CD4-positive, alpha-beta T cell (primary cell): ENCODE data around the gene NISCH. TPM values are rescaled to one million over a fixed set of nuclear protein-coding genes. Genes with fewer than 3 reads are reported as not detected.

Source experiments
- ATAC-seq: fragments of 200-7000 bp; cut with Tn5 transposase; one replicate; pipeline ENCODE4 v1.10.0; 2022; ENCODE audit warnings: mild to moderate bottlenecking; ENCODE audit not compliant: poor library complexity
- CTCF ChIA-PET: fragments of 350-600 bp; sonication (Branson Sonifier 250); formaldehyde crosslinking; loops from one replicate; lab custom pipeline; 2021; ENCODE audit warnings: antibody characterized with exemption, inconsistent platforms; lab: Charles Lee
- POLR2A ChIA-PET: fragments of 350-600 bp; sonication (Branson Sonifier 250); formaldehyde crosslinking; loops from one replicate; lab custom pipeline; 2021; ENCODE audit warnings: antibody characterized with exemption, inconsistent platforms; lab: Charles Lee
- DNase-seq, 14 experiments: peaks; one replicate each; pipeline ENCODE4 v3.0.0-alpha.2; 2013 to 2020; ENCODE audit warnings: mixed read lengths in 2 of 14
- H3K27ac ChIP-seq, 2 donors: one replicate each; pipeline versions ENCODE4 v1.5.1 to v1.7.0; 2013; ENCODE audit warnings: low read length in 2 of 2, low read depth in 1 of 2, mild to moderate bottlenecking in 1 of 2
- H3K27me3 ChIP-seq, 2 experiments: 1 replicate in 1 of 2; 2 replicates in 1 of 2; pipeline versions ENCODE4 v1.6.1 to v1.7.0; 2013; ENCODE audit warnings: low read length in 2 of 2, control low read depth in 1 of 2, mild to moderate bottlenecking in 1 of 2, moderate library complexity in 1 of 2; ENCODE audit not compliant: insufficient read depth in 2 of 2, control insufficient read depth in 1 of 2
- H3K36me3 ChIP-seq: one replicate; pipeline ENCODE4 v1.6.1; 2013; ENCODE audit warnings: low read length, control low read depth; ENCODE audit not compliant: insufficient read depth
- H3K4me1 ChIP-seq: one replicate; pipeline ENCODE4 v1.6.1; 2013; ENCODE audit warnings: low read length, control low read depth; ENCODE audit not compliant: insufficient read depth
- H3K4me3 ChIP-seq: one replicate; pipeline ENCODE4 v1.5.1; 2013; ENCODE audit warnings: mild to moderate bottlenecking, low read length, moderate library complexity
- H3K9me3 ChIP-seq, 2 experiments: 1 replicate in 1 of 2; 2 replicates in 1 of 2; pipeline versions ENCODE4 v1.6.1 to v1.7.0; 2013; ENCODE audit warnings: low read length in 2 of 2, mild to moderate bottlenecking in 2 of 2, control low read depth in 1 of 2, moderate library complexity in 1 of 2; ENCODE audit not compliant: control insufficient read depth in 1 of 2, insufficient read depth in 1 of 2
- H3K27ac Mint-ChIP-seq: one replicate; pipeline ENCODE4 v1.8.0; 2020; ENCODE audit warnings: mixed read lengths
- H3K27me3 Mint-ChIP-seq: one replicate; pipeline ENCODE4 v1.8.0; 2021; ENCODE audit warnings: mixed read lengths
- H3K36me3 Mint-ChIP-seq: one replicate; pipeline ENCODE4 v1.8.0; 2021; ENCODE audit warnings: low read depth, mixed read lengths
- H3K4me1 Mint-ChIP-seq: one replicate; pipeline ENCODE4 v1.8.0; 2021; ENCODE audit warnings: low read depth, mixed read lengths
- H3K4me3 Mint-ChIP-seq: one replicate; pipeline ENCODE4 v1.8.0; 2020; ENCODE audit warnings: mild to moderate bottlenecking, mixed read lengths
- H3K9me3 Mint-ChIP-seq: one replicate; pipeline ENCODE4 v1.8.0; 2020; ENCODE audit warnings: mixed read lengths
- intact Hi-C, 2 experiments: fragments of 100-400 bp; cut with DNase I in 1 of 2; cut with micrococcal nuclease in 1 of 2; formaldehyde crosslinking; loops; one replicate each; pipeline versions ENCODE4 v1.15.1 to v1.9.0; 2023 to 2025; cut with DNase I, micrococcal nuclease
- total RNA-seq, 174 experiments: library from RNA in 2 of 174; stranded (reverse) in 2 of 174; gene quantifications; one replicate each; pipeline ENCODE4 v1.2.3 and lab custom pipeline; 2021 to 2026
- TF ChIP-seq, protein P1 (sequence below): fragments of 200-600 bp; IDR thresholded peaks from one replicate; pipeline ENCODE4 v1.8.0; 2022; ENCODE audit warnings: antibody characterized with exemption, mild to moderate bottlenecking

The NISCH gene
- total RNA-seq, 2 experiments from 2014 or later, result 160 to 163 TPM

- Histone ChIP-seq H3K27me3 (no peaks in the 10 kb centered on the region), H3K4me1 (no peaks in the 10 kb centered on the region), H3K36me3 (peaks cover 76% of the 10 kb centered on the region), H3K4me3 (no peak overlapping the region), H3K27ac (no peak overlapping the region), H3K9me3 (no peaks in the 10 kb centered on the region)
- ChIA-PET CTCF (no interaction called here), POLR2A (no interaction called here)
- Mint-ChIP-seq H3K9me3 (no peaks in the 10 kb centered on the region), H3K27me3 (no peaks in the 10 kb centered on the region), H3K27ac (no peak overlapping the region), H3K4me3 (no peak overlapping the region), H3K36me3 (peaks cover 80% of the 10 kb centered on the region), H3K4me1 (peaks cover 5% of the 10 kb centered on the region)
- intact Hi-C loops, result loop anchor here in 1 of 2 experiments (5.0 kb wide), 1 partner anchor 599 kb away; no protein-coding TSS in a partner anchor
- ATAC-seq, result no peak
- TF ChIP-seq, protein P1, sequence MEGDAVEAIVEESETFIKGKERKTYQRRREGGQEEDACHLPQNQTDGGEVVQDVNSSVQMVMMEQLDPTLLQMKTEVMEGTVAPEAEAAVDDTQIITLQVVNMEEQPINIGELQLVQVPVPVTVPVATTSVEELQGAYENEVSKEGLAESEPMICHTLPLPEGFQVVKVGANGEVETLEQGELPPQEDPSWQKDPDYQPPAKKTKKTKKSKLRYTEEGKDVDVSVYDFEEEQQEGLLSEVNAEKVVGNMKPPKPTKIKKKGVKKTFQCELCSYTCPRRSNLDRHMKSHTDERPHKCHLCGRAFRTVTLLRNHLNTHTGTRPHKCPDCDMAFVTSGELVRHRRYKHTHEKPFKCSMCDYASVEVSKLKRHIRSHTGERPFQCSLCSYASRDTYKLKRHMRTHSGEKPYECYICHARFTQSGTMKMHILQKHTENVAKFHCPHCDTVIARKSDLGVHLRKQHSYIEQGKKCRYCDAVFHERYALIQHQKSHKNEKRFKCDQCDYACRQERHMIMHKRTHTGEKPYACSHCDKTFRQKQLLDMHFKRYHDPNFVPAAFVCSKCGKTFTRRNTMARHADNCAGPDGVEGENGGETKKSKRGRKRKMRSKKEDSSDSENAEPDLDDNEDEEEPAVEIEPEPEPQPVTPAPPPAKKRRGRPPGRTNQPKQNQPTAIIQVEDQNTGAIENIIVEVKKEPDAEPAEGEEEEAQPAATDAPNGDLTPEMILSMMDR, result no peak
- DNase-seq, result no peak
Observed at GRCh38 chr3:52473026-52473425, 17.6 kb downstream of the NISCH start.

DNA sequence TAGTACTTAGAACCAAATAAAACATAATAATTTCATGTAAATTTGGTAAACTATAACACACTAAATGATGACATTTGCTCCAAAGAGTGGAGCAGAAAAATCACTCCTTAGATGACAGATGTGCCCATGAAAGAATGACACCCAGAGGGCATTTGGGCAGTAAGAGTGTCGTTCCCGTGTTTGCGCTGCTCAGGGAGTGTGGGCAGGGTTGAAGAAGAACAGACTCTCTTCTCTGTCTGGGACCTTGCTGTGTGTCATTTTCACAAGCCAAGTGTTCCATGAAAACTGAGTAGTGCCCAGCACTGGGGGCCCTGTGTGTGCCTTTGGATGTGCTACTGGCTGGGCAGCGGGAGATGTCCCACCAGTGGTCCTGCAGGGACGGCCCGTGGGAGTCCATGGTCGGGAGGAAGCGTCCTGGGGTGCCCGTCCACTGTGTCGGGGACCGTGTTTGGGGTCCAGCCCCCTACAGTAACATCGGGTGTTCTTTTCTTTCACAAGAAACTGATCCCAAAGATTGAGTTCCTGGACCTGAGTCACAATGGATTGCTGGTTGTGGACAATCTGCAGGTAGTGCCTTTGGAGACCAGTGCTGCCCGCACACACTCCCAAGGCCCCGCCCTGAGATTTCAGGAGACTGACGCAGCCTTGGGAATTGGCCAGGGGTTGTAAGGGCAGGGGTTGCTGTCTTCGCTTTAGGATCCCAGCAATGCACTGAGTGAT lies 21.8 kb downstream of the NISCH start:
- CTCF ChIA-PET, result no interaction called here
- ATAC-seq, result no peak
- Histone ChIP-seq H3K27ac (no peak overlapping the region), H3K36me3 (peaks cover 84% of the 10 kb centered on the region), H3K4me1 (no peaks in the 10 kb centered on the region), H3K4me3 (no peak overlapping the region), H3K9me3 (no peaks in the 10 kb centered on the region), H3K27me3 (no peaks in the 10 kb centered on the region)
- TF ChIP-seq, protein P1, result no peak
- H3K36me3 Mint-ChIP-seq, result peaks cover 89% of the 10 kb centered on the region
- POLR2A ChIA-PET, result no interaction called here
- intact Hi-C loops, result no loop called here
- no peaks in the 10 kb centered on the region for H3K9me3 Mint-ChIP-seq
- H3K27ac Mint-ChIP-seq, result no peak overlapping the region
- H3K4me1 Mint-ChIP-seq, result no peaks in the 10 kb centered on the region
- H3K4me3 Mint-ChIP-seq, result no peak overlapping the region
- DNase-seq, result no peak
- no peaks in the 10 kb centered on the region for H3K27me3 Mint-ChIP-seq

- H3K27ac Mint-ChIP-seq, result no peak overlapping the region
- H3K4me1 ChIP-seq, result no peaks in the 10 kb centered on the region
- no peaks in the 10 kb centered on the region for H3K9me3 ChIP-seq
- ChIA-PET CTCF (no interaction called here), POLR2A (no interaction called here)
- DNase-seq (no peak), ATAC-seq (no peak)
- intact Hi-C loops, result no loop called here
- H3K36me3 ChIP-seq, result peaks cover 84% of the 10 kb centered on the region
- TF ChIP-seq, protein P1, result no peak
- no peak overlapping the region for H3K4me3 ChIP-seq
- no peaks in the 10 kb centered on the region for H3K27me3 Mint-ChIP-seq
- H3K9me3 Mint-ChIP-seq, result no peaks in the 10 kb centered on the region
- no peaks in the 10 kb centered on the region for H3K27me3 ChIP-seq
- no peaks in the 10 kb centered on the region for H3K4me1 Mint-ChIP-seq
- peaks cover 90% of the 10 kb centered on the region for H3K36me3 Mint-ChIP-seq
- no peak overlapping the region for H3K4me3 Mint-ChIP-seq
- H3K27ac ChIP-seq, result no peak overlapping the region
Observed at GRCh38 chr3:52477796-52478095, 22.3 kb downstream of the NISCH start.
